Fibroblast of skin of scalp (primary cell): ENCODE data around the gene C17orf58.

Source experiments
- DNase-seq: peaks from one replicate; pipeline ENCODE4 v3.0.0-alpha.2; 2013

The C17orf58 gene

DNA sequence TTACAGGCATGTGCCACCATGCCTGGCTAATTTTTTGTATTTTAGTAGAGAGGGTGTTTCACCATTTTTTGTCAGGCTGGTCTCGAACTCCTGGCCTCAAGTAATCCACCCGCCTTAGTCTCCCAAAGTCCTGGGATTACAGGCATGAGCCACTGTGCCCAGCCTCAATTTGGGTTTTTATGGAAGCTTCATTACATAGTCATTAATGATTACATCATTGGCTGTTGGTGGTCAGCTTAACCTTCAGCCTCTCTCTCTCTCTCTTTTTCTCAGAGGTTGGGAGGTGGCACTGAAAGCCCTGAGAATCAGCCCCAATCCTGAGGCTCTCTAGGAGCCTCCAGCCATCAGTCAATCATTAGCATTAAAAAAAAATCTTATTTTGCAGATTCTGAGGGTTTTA, 45.3 kb downstream of the C17orf58 start:
- DNase-seq, result no peak

DNA sequence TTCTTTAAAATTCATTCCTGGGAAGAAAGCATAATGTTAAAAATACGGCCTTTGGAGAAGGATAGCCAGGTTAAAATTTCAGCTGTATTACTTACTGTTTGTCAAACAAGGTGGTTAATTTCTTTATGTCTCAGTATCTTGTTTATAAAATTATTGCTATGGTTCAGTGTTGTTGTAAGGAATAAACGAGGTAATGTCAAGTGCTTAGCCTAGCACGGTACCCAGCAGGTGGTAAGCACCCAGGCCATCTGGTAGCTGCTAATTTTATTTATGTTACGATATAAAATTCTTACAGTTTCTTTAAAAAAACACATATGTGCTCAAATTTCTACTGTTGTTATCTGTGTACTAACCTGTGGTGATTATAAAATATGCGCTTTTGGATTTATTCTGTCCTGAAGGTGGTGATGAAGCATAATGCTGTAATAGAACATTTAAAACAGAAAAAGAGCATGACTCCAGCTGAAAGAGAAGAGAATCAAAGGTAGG, 48.9 kb downstream of the C17orf58 start:
- DNase-seq, result no peak

DNA sequence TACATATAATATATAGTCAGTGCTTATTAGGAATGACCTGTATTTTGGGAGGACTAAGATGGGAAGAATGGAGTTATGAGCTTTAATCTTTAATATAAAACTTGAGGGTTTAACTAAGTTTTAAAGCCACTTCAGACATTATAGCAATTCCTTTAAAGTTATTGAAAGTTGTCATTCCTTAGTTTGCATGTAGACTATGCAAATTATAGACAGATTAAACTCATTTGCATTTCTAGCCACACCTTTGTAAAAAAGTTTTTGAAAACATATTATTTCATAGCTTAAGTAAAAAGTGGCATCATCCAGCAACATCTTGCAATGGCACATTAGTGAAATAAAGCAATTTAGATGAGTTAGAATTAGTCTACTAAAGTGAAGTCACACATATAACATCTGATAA, 49.8 kb downstream of the C17orf58 start:
- no peak for DNase-seq

DNA sequence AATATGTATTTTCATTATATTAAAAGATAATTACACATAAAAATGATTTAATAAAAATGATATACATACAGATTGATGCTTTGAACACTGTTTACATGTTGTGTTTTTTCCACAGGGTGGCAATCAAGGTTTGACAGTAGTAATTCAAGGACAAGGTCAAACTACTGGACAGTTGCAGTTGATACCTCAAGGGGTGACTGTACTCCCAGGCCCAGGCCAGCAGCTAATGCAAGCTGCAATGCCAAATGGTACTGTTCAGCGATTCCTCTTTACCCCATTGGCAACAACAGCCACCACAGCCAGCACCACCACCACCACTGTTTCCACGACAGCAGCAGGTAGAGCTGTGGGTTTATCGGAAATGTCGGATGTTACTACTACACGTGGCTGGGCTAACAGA, 52.2 kb downstream of the C17orf58 start:
- no peak for DNase-seq

DNA sequence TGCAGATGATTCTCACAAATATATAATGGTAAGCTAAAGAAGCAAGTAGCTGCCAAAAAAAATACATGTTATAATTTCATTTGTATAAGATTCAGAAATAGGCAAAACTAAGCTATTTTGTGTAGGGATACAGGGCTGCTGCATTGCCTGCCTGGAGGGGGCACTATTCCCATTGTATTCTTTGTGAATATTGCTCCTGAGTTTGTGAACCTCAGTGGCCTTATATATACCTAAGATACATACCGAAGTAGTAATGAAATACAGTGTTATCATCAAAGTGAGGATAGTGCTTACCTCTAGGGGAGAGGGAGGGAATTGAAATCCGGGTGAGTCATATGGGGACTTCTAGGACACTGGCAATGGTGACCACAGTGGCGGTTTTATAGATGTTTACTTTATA, 53.5 kb downstream of the C17orf58 start:
- no peak for DNase-seq
